Measurements from ENCODE around the gene NBEAL1. TPM values are rescaled to one million over a fixed set of nuclear protein-coding genes. Genes with fewer than 3 reads are reported as not detected.
"Not testable (repeated sequence)": the region's sequence is repeated elsewhere in the genome, so short reads cannot be mapped to it uniquely, and the experiment has no call there.

The NBEAL1 gene
- total and polyA plus RNA-seq, 12 donors: 2.5 to 24.5 (median 17.9) TPM

DNA sequence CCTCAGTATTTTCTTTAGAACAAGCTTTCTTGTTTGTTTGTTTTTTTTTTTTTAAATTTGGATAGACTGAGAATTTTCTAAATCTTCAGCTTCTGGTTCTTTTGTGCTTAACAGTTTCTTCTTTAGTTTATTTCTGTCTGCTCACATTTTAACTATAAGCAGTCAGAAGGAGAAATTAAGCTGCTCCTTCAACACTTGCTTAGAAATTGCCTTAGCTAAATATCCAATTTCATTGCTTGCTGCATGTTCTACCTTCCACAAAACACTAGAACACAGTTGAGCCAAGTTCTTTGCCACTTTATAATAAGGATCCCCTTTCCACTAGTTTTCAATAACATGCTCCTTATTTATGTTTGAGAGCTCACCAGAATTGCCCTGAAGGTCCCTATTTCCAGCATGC, 57.7 kb downstream of the NBEAL1 start:
- TF ChIP-seq, protein P1, sequence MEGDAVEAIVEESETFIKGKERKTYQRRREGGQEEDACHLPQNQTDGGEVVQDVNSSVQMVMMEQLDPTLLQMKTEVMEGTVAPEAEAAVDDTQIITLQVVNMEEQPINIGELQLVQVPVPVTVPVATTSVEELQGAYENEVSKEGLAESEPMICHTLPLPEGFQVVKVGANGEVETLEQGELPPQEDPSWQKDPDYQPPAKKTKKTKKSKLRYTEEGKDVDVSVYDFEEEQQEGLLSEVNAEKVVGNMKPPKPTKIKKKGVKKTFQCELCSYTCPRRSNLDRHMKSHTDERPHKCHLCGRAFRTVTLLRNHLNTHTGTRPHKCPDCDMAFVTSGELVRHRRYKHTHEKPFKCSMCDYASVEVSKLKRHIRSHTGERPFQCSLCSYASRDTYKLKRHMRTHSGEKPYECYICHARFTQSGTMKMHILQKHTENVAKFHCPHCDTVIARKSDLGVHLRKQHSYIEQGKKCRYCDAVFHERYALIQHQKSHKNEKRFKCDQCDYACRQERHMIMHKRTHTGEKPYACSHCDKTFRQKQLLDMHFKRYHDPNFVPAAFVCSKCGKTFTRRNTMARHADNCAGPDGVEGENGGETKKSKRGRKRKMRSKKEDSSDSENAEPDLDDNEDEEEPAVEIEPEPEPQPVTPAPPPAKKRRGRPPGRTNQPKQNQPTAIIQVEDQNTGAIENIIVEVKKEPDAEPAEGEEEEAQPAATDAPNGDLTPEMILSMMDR (IDR thresholded peaks at IDR 0.05): no peak
- DNase-seq (no peak), ATAC-seq (no peak)
- Histone ChIP-seq H3K9me3 (peaks cover 0 to 18% (median 0%) of the 10 kb centered on the region in 11 donors), H3K4me1 (no peaks in the 10 kb centered on the region), H3K27me3 (no peaks in the 10 kb centered on the region), H3K36me3 (peaks cover 0 to 78% (median 30%) of the 10 kb centered on the region in 9 donors), H3K4me3 (no peak overlapping the region), H3K27ac (no peak overlapping the region)
- intact Hi-C loops (cut with DNase I): no loop called here

DNA sequence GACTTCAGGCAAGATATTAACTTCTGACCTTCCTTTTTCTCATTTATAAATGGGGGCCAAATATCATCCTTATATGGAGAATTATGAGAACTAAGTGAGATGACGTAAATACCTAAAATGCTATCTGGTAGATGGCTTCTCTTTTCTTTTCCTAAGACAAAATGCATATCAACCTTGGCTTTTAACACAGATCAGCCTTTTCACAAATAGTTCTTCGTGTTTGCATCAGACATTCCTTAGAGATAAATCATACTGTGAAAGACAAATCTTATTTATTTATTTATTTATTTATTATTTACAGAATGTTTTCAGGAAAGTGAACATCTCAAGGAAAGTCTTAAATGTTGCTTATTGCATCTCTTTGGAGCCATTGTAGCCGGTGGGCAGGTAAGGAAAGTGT, 62.8 kb downstream of the NBEAL1 start:
- ATAC-seq (no peak), DNase-seq (no peak)
- WGBS, 2 donors: 84 to 86% methylated on average over 3 of the region's 3 CpGs
- peaks cover 0 to 10% (median 0%) of the 10 kb centered on the region in 11 donors for H3K9me3 ChIP-seq
- H3K27me3 ChIP-seq: no peaks in the 10 kb centered on the region
- H3K4me3 ChIP-seq: no peak overlapping the region
- intact Hi-C loops (cut with DNase I): no loop called here
- no peaks in the 10 kb centered on the region for H3K4me1 ChIP-seq
- peaks cover 0 to 65% (median 20%) of the 10 kb centered on the region in 9 donors for H3K36me3 ChIP-seq
- TF ChIP-seq, protein P1 (IDR thresholded peaks at IDR 0.05): no peak
- H3K27ac ChIP-seq: no peak overlapping the region

GRCh38 chr2:203080447-203081045, 65.9 kb downstream of the NBEAL1 start:
- Histone ChIP-seq H3K27me3 (no peaks in the 10 kb centered on the region), H3K4me1 (peaks cover 0 to 7% (median 0%) of the 10 kb centered on the region in 9 donors), H3K4me3 (no peak overlapping the region), H3K36me3 (peaks cover 0 to 79% (median 27%) of the 10 kb centered on the region in 9 donors), H3K27ac (no peak overlapping the region), H3K9me3 (no peaks in the 10 kb centered on the region)
- intact Hi-C loops (cut with DNase I): no loop called here
- TF ChIP-seq, protein P1 (IDR thresholded peaks at IDR 0.05): no peak
- DNase-seq (no peak), ATAC-seq (no peak)
- 85 to 88% methylated on average over 2 of the region's 2 CpGs for WGBS, 2 donors

DNA sequence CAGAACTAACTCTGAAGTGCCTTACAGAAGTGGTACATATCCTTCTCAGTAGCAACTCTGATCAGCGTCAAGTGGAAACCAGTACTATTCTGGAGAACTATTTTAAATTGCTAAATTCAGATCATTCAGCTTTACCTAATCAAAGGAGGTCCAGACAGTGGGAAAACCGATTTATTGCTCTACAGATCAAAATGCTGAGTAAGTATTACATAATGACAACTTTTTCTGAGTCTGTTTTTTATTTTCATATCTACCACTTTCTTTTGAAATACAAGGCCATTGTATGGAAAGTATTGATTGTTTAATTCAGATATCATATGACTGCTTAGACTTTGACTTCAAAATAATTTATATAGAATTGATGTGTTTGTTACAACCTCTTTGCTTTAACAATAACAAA, 68.7 kb downstream of the NBEAL1 start:
- H3K27ac ChIP-seq: no peak overlapping the region
- intact Hi-C loops (cut with DNase I): no loop called here
- ATAC-seq: no peak
- H3K4me3 ChIP-seq: no peak overlapping the region
- H3K4me1 ChIP-seq: peaks cover 0 to 7% (median 0%) of the 10 kb centered on the region in 9 donors
- TF ChIP-seq, protein P1 (IDR thresholded peaks at IDR 0.05): no peak
- WGBS, 2 donors: 92 to 97% methylated on average over 2 of the region's 2 CpGs
- peaks cover 0 to 84% (median 25%) of the 10 kb centered on the region in 9 donors for H3K36me3 ChIP-seq
- DNase-seq: no peak
- no peaks in the 10 kb centered on the region for H3K9me3 ChIP-seq
- no peaks in the 10 kb centered on the region for H3K27me3 ChIP-seq

DNA sequence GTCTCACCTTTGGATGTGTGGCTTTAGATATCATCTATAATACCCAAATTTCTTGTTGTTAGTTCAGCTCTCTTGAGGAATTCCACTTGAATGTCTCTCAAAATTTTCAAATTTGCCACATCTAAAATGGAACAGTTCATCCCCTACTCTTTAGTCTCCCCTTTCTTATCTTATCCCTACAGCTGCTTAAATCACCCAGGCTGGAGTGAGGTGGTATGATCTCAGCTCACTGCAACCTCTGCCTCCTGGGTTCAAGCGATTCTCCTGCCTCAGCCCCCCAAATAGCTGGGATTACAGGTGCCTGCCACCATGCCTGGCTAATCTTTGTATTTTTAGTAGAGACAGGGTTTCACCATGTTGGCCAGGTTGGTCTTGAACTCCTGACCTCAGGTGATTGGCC, 71.7 kb downstream of the NBEAL1 start:
- ATAC-seq; DNase-seq; H3K9me3 ChIP-seq; H3K4me1 ChIP-seq; H3K4me3 ChIP-seq; H3K27ac ChIP-seq; intact Hi-C loops (cut with DNase I); H3K27me3 ChIP-seq: not testable (repeated sequence)
- peaks cover 0 to 86% (median 11%) of the 10 kb centered on the region in 9 donors for H3K36me3 ChIP-seq
- 76 to 98% methylated on average over 1 of the region's 1 CpG for WGBS, 2 donors

DNA sequence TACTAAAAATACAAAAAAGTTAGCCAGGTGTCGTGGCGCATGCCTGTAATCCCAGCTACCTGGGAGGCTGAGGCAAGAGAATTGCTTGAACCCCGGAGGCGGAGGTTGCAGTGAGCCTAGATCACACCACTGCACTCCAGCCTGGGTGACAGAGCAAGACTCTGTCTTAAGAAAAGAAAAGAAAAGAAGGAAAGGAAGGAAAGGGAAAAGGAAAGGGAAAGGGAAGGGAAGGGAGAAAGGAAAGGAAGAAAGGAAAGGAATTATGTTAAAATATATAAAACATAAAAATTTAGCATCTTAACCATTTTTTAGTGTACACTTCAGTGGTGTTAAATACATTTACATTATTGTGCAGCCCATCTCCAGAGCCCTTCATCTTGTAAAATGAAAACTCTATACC, 76.0 kb downstream of the NBEAL1 start:
- DNase-seq; H3K27ac ChIP-seq; intact Hi-C loops (cut with DNase I); H3K27me3 ChIP-seq; H3K4me3 ChIP-seq; H3K9me3 ChIP-seq; ATAC-seq; H3K4me1 ChIP-seq: not testable (repeated sequence)
- 98 to 99% methylated on average over 4 of the region's 4 CpGs for WGBS, 2 donors
- H3K36me3 ChIP-seq: peaks cover 0 to 88% (median 0%) of the 10 kb centered on the region in 9 donors

Measured in heart right ventricle (tissue), 16 donors.